Measurements from ENCODE around the gene CRISPLD2.
"Not testable (repeated sequence)": the region's sequence is repeated elsewhere in the genome, so short reads cannot be mapped to it uniquely, and the experiment has no call there.

The CRISPLD2 gene

GRCh38 chr16:84933774-84934631, 114.2 kb downstream of the CRISPLD2 start:
- TF ChIP-seq, protein P1, sequence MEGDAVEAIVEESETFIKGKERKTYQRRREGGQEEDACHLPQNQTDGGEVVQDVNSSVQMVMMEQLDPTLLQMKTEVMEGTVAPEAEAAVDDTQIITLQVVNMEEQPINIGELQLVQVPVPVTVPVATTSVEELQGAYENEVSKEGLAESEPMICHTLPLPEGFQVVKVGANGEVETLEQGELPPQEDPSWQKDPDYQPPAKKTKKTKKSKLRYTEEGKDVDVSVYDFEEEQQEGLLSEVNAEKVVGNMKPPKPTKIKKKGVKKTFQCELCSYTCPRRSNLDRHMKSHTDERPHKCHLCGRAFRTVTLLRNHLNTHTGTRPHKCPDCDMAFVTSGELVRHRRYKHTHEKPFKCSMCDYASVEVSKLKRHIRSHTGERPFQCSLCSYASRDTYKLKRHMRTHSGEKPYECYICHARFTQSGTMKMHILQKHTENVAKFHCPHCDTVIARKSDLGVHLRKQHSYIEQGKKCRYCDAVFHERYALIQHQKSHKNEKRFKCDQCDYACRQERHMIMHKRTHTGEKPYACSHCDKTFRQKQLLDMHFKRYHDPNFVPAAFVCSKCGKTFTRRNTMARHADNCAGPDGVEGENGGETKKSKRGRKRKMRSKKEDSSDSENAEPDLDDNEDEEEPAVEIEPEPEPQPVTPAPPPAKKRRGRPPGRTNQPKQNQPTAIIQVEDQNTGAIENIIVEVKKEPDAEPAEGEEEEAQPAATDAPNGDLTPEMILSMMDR (IDR thresholded peaks at IDR 0.05; ENCODE audit: low read depth, low read length), result no peak
- no peak for TF ChIP-seq EZH2phosphoT487 (IDR thresholded peaks at IDR 0.05; ENCODE audit: low read depth)

DNA sequence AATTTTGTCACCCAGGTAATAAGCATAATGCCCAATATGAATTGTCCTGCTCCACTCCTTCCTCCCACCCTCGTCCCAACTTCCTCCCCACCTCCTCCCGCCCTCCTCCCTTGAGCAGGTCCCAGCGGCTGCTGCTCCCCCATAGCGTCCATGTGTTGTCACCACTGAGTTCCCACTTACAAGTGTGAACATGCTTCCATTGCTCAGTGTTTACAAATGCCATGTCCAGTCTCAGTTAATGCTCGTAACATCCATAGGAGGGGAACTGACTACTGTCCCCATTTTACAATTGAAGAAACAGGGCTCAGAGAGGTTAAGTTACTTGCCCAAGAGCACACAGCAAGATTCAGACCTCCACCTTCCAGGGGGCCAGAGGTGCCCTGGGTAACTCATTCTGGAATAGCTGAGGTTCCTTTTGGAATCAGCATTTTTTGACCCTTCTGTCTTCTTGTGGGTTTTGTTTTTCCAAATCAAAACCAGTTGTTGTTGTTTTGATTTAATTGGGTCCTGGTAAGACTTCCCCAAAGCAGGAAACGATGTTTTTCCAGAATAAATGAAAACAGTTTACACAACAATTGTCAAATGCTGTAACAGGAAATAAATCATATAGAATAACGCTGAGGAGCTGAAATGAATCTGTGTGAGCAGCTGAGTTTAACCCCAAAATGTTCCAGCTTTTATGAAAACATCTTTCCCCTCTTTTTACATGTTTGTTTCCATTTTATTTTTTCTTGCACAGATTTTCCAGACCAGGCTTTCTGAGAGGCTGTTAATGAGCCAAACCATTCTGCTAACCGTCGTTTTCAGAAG, 117.6 kb downstream of the CRISPLD2 start:
- no peaks in the 10 kb centered on the region for H3K79me2 ChIP-seq (ENCODE audit: low read length)
- H3K36me3 ChIP-seq (replicated peaks; ENCODE audit: low read depth, low read length), result no peaks in the 10 kb centered on the region
- H3K4me2 ChIP-seq (ENCODE audit: low read length), result no peak overlapping the region
- no peak overlapping the region for H3K9ac ChIP-seq (ENCODE audit: low read length)
- no peak overlapping the region for H3K27ac ChIP-seq (ENCODE audit: low read length)
- peaks cover 8% of the 10 kb centered on the region; the same call in 1 of the 2 replicates for H3K27me3 ChIP-seq (ENCODE audit: low read depth, low read length)
- H2AFZ ChIP-seq (ENCODE audit: low read depth, low read length), result no peak overlapping the region
- H3K9me3 ChIP-seq (ENCODE audit: insufficient read depth, low read length), result no peaks in the 10 kb centered on the region
- H4K20me1 ChIP-seq (ENCODE audit: insufficient read depth, low read length), result no peaks in the 10 kb centered on the region
- no peak for TF ChIP-seq EZH2phosphoT487 (IDR thresholded peaks at IDR 0.05; ENCODE audit: low read depth)
- TF ChIP-seq, protein P1 (IDR thresholded peaks at IDR 0.05; ENCODE audit: low read depth, low read length), result no peak
- no peaks in the 10 kb centered on the region for H3K4me1 ChIP-seq (ENCODE audit: low read length)
- H3K4me3 ChIP-seq (ENCODE audit: low read length), result no peak overlapping the region

More at GRCh38 chr16:84933774-84934631, 114.2 kb downstream of the CRISPLD2 start:
- Histone ChIP-seq H3K27me3 (ENCODE audit: low read depth, low read length) (peaks cover 8% of the 10 kb centered on the region; the same call in 1 of the 2 replicates), H3K4me1 (ENCODE audit: low read length) (no peaks in the 10 kb centered on the region), H3K9me3 (ENCODE audit: insufficient read depth, low read length) (no peaks in the 10 kb centered on the region), H3K36me3 (replicated peaks; ENCODE audit: low read depth, low read length) (no peaks in the 10 kb centered on the region), H3K4me3 (ENCODE audit: low read length) (no peak overlapping the region), H3K27ac (ENCODE audit: low read length) (no peak overlapping the region), H3K9ac (ENCODE audit: low read length) (no peak overlapping the region), H3K79me2 (ENCODE audit: low read length) (no peaks in the 10 kb centered on the region), H4K20me1 (ENCODE audit: insufficient read depth, low read length) (no peaks in the 10 kb centered on the region), H2AFZ (ENCODE audit: low read depth, low read length) (no peak overlapping the region), H3K4me2 (ENCODE audit: low read length) (no peak overlapping the region)

GRCh38 chr16:84938616-84939015, 118.8 kb downstream of the CRISPLD2 start:
- H3K9me3 ChIP-seq (ENCODE audit: insufficient read depth, low read length); H3K27ac ChIP-seq (ENCODE audit: low read length); H3K27me3 ChIP-seq (ENCODE audit: low read depth, low read length); H3K4me2 ChIP-seq (ENCODE audit: low read length); H3K4me3 ChIP-seq (ENCODE audit: low read length); H3K36me3 ChIP-seq (replicated peaks; ENCODE audit: low read depth, low read length); H3K9ac ChIP-seq (ENCODE audit: low read length); H2AFZ ChIP-seq (ENCODE audit: low read depth, low read length); H4K20me1 ChIP-seq (ENCODE audit: insufficient read depth, low read length); H3K4me1 ChIP-seq (ENCODE audit: low read length); H3K79me2 ChIP-seq (ENCODE audit: low read length): not testable (repeated sequence)

DNA sequence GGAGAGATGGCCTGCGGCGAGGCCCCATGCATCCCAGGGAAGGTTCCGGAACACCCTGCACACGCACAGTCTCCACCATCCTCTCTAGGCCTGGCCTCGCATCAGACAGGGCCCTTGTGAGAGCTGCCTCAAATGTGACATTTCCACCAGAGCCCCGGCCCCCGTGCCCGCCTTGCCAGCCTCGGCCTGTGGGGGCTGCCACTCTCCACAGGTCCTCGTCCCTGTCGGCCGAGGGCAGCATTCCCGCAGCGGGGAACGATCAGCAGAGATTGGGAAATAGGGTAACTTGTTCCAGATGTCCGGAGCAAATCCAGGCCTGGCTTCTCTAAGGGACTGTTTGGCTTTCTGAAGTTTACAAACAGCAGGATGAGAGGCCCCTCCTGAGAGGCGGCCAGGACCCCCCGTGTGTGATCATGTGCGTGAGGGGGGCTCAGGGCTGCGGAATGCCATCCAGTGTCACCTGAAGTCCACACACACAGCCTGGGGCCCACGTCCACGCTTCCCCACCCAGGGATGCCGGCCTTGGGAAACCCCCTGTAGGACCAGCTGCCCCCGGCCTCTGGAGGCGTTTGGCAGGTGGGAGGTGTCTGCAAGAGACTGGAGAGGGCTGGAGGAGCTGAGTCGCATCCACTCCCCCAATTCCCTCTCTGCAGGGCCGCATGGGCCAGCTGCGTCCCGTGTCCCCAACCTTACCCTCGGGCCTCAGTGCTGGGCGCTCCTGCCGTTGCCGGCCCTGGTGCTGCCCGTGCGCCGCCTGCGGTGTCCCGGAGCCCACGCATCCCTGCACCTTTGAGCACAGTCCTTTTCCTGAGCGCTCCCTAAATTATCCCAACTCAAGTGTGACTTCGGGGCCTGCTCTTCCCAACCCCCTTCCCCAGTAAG, 121.1 kb downstream of the CRISPLD2 start:
- Histone ChIP-seq H3K4me3 (ENCODE audit: low read length) (no peak overlapping the region), H3K36me3 (replicated peaks; ENCODE audit: low read depth, low read length) (no peaks in the 10 kb centered on the region), H3K9me3 (ENCODE audit: insufficient read depth, low read length) (no peaks in the 10 kb centered on the region), H3K9ac (ENCODE audit: low read length) (no peak overlapping the region), H3K79me2 (ENCODE audit: low read length) (no peaks in the 10 kb centered on the region), H3K27me3 (ENCODE audit: low read depth, low read length) (peaks cover 15% of the 10 kb centered on the region; the same call in 1 of the 2 replicates), H3K4me2 (ENCODE audit: low read length) (no peak overlapping the region), H3K27ac (ENCODE audit: low read length) (no peak overlapping the region), H4K20me1 (ENCODE audit: insufficient read depth, low read length) (no peaks in the 10 kb centered on the region), H2AFZ (ENCODE audit: low read depth, low read length) (no peak overlapping the region), H3K4me1 (ENCODE audit: low read length) (no peaks in the 10 kb centered on the region)
- TF ChIP-seq, protein P1 (IDR thresholded peaks at IDR 0.05; ENCODE audit: low read depth, low read length), result no peak
- TF ChIP-seq EZH2phosphoT487 (IDR thresholded peaks at IDR 0.05; ENCODE audit: low read depth), result no peak

Measured in OCI-LY3 (cell line).